A673 (cell line): Measurements from ENCODE around the gene BRAT1. TPM values are rescaled to one million over a fixed set of nuclear protein-coding genes. Genes with fewer than 3 reads are reported as not detected.

Experiments used
- BruUV-seq: library from RNA; stranded (reverse); fragments of 400-500 nt; replicated peaks from 2 replicates; lab custom pipeline; 2021; lab: Mats Ljungman, UMichigan
- CTCF ChIA-PET: fragments of 300-600 bp; sonication (Branson Sonifier 250); formaldehyde crosslinking; loops from one replicate; lab custom pipeline; 2022; ENCODE audit warnings: antibody characterized with exemption; lab: Charles Lee
- POLR2A ChIA-PET: fragments of 300-600 bp; sonication (Branson Sonifier 250); formaldehyde crosslinking; loops from one replicate; lab custom pipeline; 2022; ENCODE audit warnings: antibody characterized with exemption; ENCODE audit not compliant: low non-redundant PET; lab: Charles Lee
- DNase-seq: peaks from one replicate; pipeline ENCODE4 v3.0.0-alpha.2; 2015; ENCODE audit warnings: low spot score
- H3K27ac ChIP-seq: fragments of 200-600 bp; sonication (generic); 2 replicates; pipeline ENCODE4 v1.5.1; 2016; ENCODE audit warnings: mixed run types, low read depth, mild to moderate bottlenecking, mixed read lengths, antibody characterized with exemption, low read length; ENCODE audit not compliant: poor library complexity, severe bottlenecking
- H3K27me3 ChIP-seq: fragments of 200-600 bp; sonication (generic); replicated peaks from 2 replicates; pipeline ENCODE4 v1.6.1; 2017; ENCODE audit warnings: mixed run types, low read depth, mild to moderate bottlenecking, mixed read lengths, antibody characterized with exemption, low read length; ENCODE audit not compliant: insufficient read depth, poor library complexity
- H3K36me3 ChIP-seq: fragments of 200-600 bp; sonication (generic); 2 replicates; pipeline ENCODE4 v1.6.1; 2016; ENCODE audit warnings: mixed run types, mild to moderate bottlenecking, mixed read lengths, antibody characterized with exemption, low read length; ENCODE audit not compliant: insufficient read depth, poor library complexity, severe bottlenecking
- H3K4me1 ChIP-seq: fragments of 200-600 bp; sonication (generic); 2 replicates; pipeline ENCODE4 v1.6.1; 2017; ENCODE audit warnings: mixed run types, mild to moderate bottlenecking, mixed read lengths, antibody characterized with exemption, low read length; ENCODE audit not compliant: insufficient read depth, poor library complexity, severe bottlenecking
- H3K4me3 ChIP-seq: fragments of 200-600 bp; sonication (generic); 2 replicates; pipeline ENCODE4 v1.5.1; 2016; ENCODE audit warnings: low read depth, mixed run types, mild to moderate bottlenecking, mixed read lengths, low read length; ENCODE audit not compliant: poor library complexity, severe bottlenecking
- H3K9me3 ChIP-seq: fragments of 200-600 bp; sonication (generic); 2 replicates; pipeline ENCODE4 v1.6.1; 2016; ENCODE audit warnings: mixed run types, low read depth, mild to moderate bottlenecking, mixed read lengths, antibody characterized with exemption, low read length; ENCODE audit not compliant: poor library complexity, severe bottlenecking
- CTCF ChIP-seq: fragments of 300-800, 200-600 bp; sonication (generic); conservative IDR thresholded peaks from 2 replicates; pipeline ENCODE4 v1.5.1; 2017; ENCODE audit warnings: low read depth, mild to moderate bottlenecking, antibody characterized with exemption, low read length, moderate library complexity, mixed read lengths
- EZH2 ChIP-seq: fragments of 200-600 bp; sonication (generic); IDR thresholded peaks from 2 replicates; pipeline ENCODE4 v1.6.1; 2017; ENCODE audit warnings: borderline replicate concordance, low read depth, mild to moderate bottlenecking, mixed read lengths, antibody characterized with exemption, low read length; ENCODE audit not compliant: poor library complexity, severe bottlenecking
- intact Hi-C: fragments of 100-400 bp; cut with micrococcal nuclease; formaldehyde crosslinking; loops from one replicate; pipeline ENCODE4 v1.10.0; 2022; ENCODE audit not compliant: unreplicated experiment
- total RNA-seq: library from RNA; stranded (reverse); gene quantifications from 2 replicates; pipeline ENCODE4 v1.2.3, GENCODE V29; 2021

Gene BRAT1
- total RNA-seq, 1 experiment from 2014 or later: 47.9 TPM

GRCh38 chr7:2603044-2603965 is 48.0 kb upstream of the BRAT1 start:
- Histone ChIP-seq H3K4me3 (no peak overlapping the region), H3K9me3 (no peaks in the 10 kb centered on the region), H3K36me3 (peaks cover 11% of the 10 kb centered on the region), H3K27ac (no peak overlapping the region), H3K27me3 (no peaks in the 10 kb centered on the region), H3K4me1 (no peaks in the 10 kb centered on the region)
- ChIA-PET CTCF (no interaction called here), POLR2A (interaction anchor here (0.6 kb wide), 1 partner anchor 118 kb away, joined by 4 read pairs; no protein-coding TSS in a partner anchor)
- no TSS peak for BruUV-seq
- TF ChIP-seq EZH2 (no peak), CTCF (no peak)
- DNase-seq: no peak
- intact Hi-C loops: no loop called here

- CTCF ChIA-PET: no interaction called here
- DNase-seq: no peak
- Histone ChIP-seq H3K4me1 (no peaks in the 10 kb centered on the region), H3K27me3 (no peaks in the 10 kb centered on the region), H3K36me3 (peaks cover 19% of the 10 kb centered on the region), H3K9me3 (no peaks in the 10 kb centered on the region), H3K4me3 (no peak overlapping the region), H3K27ac (no peak overlapping the region)
- BruUV-seq: no TSS peak
- intact Hi-C loops: no loop called here
- TF ChIP-seq EZH2 (no peak), CTCF (no peak)
- POLR2A ChIA-PET: interaction anchor here (0.6 kb wide), 1 partner anchor 118 kb away, joined by 4 read pairs; no protein-coding TSS in a partner anchor
These were observed 47.2 kb upstream of the BRAT1 start for GRCh38 chr7:2602406-2603043.

- ChIA-PET CTCF (no interaction called here), POLR2A (no interaction called here)
- Histone ChIP-seq H3K36me3 (peaks cover 22% of the 10 kb centered on the region), H3K27ac (no peak overlapping the region), H3K27me3 (no peaks in the 10 kb centered on the region), H3K4me1 (no peaks in the 10 kb centered on the region), H3K4me3 (no peak overlapping the region), H3K9me3 (no peaks in the 10 kb centered on the region)
- BruUV-seq: no TSS peak
- intact Hi-C loops: no loop called here
- TF ChIP-seq EZH2: no peak
- TF ChIP-seq CTCF: no peak
- DNase-seq: no peak
These were observed 46.6 kb upstream of the BRAT1 start for GRCh38 chr7:2601907-2602306.
